Measurements from ENCODE around the gene H2BW1.
"Not testable (repeated sequence)": the region's sequence is repeated elsewhere in the genome, so short reads cannot be mapped to it uniquely, and the experiment has no call there.

H2BW1 gene

GRCh38 chrX:104013606-104014005 lies at the start of gene H2BW1:
H2BW1 (minus strand) TSS chrX:104013708; CDS start chrX:104013576, 132 bp downstream.
- no peak for DNase-seq

GRCh38 chrX:104062636-104063035 lies 49.1 kb upstream of the H2BW1 start:
- not testable (repeated sequence) for DNase-seq

- not testable (repeated sequence) for DNase-seq
Measured at GRCh38 chrX:104054956-104055355, 41.4 kb upstream of the H2BW1 start.

- no peak for DNase-seq
Measured at GRCh38 chrX:104047171-104047570, 33.7 kb upstream of the H2BW1 start.

GRCh38 chrX:104045642-104046041 lies 32.1 kb upstream of the H2BW1 start:
- DNase-seq = no peak

- no peak for DNase-seq
Measured at GRCh38 chrX:104041003-104041402, 27.5 kb upstream of the H2BW1 start.

- DNase-seq = no peak
Measured at GRCh38 chrX:104039689-104040505, 26.4 kb upstream of the H2BW1 start, which contains the start of gene H2BW2. H2BW2 (plus strand) TSS chrX:104039956; CDS start chrX:104039995, 39 bp downstream.

GRCh38 chrX:104018126-104018525 lies 4.6 kb upstream of the H2BW1 start:
- DNase-seq = no peak

GRCh38 chrX:104015576-104015975 lies 2.1 kb upstream of the H2BW1 start:
- not testable (repeated sequence) for DNase-seq

GRCh38 chrX:104013158-104013557 lies 350 bp downstream of the H2BW1 start:
- DNase-seq = no peak

- no peak for DNase-seq
Measured at GRCh38 chrX:104008831-104009230, 4.7 kb downstream of the H2BW1 start.

- no peak for DNase-seq
Measured at GRCh38 chrX:103999234-103999633, 14.3 kb downstream of the H2BW1 start.

GRCh38 chrX:103983508-103983907 lies 30.0 kb downstream of the H2BW1 start:
- DNase-seq = not testable (repeated sequence)

- not testable (repeated sequence) for DNase-seq
Measured at GRCh38 chrX:103962411-103963278, 50.9 kb downstream of the H2BW1 start, which contains the start of gene TMSB15B. TMSB15B (plus strand) TSS chrX:103962627.

All from stimulated activated CD4-positive, alpha-beta T cell treated with anti-CD3 and anti-CD28 coated beads, Interleukin-2, amount 100 ng/mL, for 48 hours (primary cell).